GM19324 (cell line): Measurements from ENCODE around the gene THBD.

ENCODE experiments used
- ATAC-seq: cut with Tn5 transposase; IDR thresholded peaks from one replicate; pipeline ENCODE4 v1.9.1; 2021; ENCODE audit warnings: mild to moderate bottlenecking, moderate library complexity; ENCODE audit not compliant: unreplicated experiment, low FRiP score

Gene THBD

DNA sequence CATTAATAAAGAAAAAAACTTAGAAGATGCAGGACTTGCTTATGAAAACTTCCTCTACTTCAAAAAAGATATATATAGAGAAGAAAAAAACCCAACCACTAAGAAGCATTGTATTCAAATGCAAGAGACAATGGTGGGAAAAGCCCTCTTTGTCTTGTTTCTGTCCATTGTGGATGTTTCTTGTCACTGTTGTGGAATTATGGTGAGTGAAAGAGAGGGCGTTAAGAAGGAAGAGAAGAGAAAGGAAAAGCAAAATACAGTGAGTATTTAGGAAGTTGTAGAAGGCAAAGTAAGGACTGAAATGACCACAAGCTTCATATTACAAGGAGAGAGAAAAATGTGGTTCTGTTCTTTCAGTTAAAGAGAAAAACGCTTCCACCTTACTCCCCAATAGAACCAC lies 14.1 kb upstream of the THBD start:
- ATAC-seq, result no peak

DNA sequence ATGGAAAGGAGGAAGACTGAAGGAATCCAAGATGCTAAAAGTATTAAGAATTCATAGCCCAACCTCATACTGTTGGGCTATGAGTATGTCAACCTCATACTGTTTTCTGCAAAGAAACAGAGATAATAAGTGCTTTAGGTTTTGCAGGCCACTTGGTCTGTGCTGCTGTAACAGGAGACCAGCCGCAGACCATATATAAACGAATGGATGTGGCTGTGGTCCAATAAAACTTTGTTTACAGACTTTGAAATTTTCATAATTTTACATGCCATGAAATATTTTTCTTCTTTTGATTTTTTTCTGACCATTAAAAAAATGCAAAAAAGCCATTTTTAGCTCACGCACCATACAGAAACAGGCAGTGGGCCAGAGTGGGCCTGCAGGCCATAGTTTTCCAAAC lies 13.7 kb upstream of the THBD start:
- no peak for ATAC-seq

DNA sequence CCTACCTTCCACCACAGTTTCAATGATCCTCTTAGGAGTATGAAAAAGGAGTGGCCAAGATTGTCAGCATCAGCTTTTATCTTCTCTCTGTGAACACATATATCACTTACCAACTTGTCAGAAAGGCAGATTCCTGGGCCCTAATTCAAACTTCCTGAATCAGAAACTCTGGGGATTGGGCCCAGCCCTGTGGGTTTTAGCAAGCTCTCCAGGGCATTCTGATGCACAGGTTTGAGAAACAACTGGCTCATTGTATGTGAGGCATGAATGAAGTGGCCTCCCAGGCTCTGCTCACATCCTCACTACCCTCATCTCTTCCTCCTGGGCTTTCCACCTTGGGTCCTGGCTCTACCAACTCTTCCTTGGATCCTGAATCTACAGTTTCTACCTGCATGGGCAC lies 13.2 kb upstream of the THBD start:
- no peak for ATAC-seq

DNA sequence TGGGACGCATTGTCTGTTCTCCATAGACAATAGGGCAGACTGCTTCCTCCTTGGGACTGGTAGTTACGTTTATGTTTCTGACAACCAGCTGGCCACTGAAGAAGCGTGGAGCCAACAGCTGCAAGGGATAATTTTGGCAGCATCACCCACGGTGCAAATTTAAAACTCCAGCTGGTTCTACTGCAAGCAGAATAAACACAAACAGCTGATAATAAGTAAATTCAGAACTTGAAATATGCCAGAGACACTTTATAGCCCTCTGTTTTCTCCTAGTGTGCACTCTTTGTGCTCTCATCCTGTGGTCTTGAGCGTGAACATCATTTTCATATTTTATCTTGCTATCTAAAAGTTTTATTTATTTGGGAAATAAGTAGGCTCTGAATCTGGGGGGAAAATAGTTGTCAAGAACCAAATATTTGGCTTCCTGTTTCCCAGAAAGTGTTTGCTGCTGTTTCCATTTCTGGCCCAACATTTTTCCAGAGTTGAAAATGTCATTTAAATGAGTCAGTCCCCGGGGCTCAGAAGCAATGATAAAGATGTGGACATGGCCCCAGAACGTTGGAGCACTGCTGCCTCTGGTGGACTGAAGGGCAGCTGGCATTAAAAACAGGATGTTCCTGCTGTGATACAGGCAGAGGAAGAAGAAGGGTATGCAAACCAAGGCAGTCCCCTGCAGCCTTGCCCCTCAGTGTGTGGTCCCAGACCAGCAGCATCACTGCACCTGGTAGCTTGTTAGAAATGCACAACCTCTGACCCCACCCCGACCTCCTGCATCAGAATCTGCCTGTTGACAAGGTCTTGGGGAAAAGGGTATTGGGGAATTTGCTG lies 12.5 kb upstream of the THBD start:
- no peak for ATAC-seq

DNA sequence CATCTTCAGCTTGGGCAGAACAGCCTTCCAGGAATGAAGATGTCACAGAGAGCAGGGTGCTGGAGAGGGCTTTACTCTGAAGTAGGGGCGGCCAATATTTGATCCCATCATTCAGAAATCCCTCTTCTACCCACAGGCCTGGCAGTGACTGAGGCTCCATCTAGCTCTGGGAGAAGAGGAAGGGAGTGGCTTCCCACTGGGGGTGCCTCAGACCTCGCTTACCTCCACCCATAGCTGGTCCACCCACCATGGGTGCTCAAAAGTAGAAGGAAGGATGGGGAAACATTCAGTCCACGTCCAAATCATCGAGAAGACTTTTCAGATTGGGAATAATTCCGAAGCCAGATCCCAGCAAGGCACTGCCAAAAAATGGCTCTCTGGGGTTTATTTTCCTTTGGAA lies 11.8 kb upstream of the THBD start:
- no peak for ATAC-seq

DNA sequence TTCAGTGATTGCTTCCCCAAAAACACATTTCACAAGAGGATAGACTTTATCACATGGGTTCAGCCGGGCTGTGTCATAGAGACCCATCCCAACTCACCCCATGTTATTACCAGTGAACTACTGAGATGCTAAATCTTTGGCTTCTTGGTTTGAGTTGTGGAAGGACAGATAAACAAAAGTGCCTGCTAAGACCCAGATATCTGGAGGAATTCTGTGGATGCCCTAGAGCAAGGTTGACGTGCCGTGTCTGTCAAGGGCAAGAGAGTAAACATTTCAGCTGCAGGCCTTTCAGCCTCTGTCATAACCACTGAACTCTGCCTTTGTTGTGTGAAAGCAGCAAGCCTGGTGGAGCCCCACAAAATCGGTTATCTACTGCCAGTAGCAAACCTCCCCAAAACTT lies 11.2 kb upstream of the THBD start:
- no peak for ATAC-seq

DNA sequence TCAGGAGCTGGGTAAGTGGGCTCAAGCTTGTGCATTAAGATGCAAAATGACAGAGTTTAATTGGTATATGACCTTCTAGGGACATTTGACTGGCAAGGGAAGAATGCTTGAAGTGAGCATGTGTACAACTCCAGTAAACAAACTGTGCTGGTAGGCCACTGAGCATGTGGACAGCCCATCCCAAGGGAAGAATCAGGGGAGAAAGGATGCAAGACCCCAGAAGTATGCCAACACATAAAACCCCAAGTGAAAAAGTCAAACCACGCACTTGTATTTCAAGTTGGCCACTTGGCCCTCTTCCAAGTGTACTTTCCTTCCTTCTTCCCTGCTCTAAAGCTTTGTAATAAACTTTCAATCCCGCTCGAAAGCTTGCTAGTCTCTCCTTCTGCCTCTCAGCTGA lies 10.4 kb upstream of the THBD start:
- no peak for ATAC-seq

DNA sequence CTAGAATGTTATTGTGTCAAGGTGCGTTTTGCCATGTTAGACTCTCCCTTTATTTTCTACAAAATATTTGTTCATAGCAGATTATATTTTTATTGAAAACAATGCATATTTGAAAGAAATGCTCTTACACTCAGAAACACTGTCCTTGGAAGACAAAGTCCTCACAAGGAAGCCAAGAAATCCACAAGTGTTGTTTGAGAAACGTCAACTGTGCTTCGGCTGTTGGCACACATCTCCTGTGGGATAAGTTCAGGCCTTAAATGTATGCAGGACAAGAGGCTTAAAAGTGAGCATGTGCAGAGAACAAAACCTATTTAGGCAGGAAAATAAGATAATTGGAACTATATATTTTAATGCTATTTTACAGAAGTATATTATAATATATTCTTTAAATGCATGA lies 9.5 kb upstream of the THBD start:
- ATAC-seq, result no peak

DNA sequence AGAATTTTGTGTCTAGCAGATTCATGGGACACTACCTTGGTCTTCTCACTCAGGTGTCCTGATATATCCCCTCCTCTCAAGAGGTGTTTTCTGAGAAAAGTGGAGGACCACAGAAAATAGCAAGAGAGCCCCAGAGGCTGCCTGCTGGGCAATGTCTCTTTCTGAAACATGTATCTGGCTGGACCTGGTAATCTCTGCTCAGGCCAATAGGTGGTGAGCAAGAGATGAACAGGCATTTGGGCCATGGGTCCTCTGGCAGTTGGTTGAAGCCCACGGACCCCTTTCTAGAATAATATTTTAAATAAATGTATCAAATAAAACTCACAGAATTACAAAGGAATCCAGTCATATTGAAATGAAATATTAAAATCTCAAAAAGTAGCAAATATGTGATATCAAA lies 8.8 kb upstream of the THBD start:
- no peak for ATAC-seq

DNA sequence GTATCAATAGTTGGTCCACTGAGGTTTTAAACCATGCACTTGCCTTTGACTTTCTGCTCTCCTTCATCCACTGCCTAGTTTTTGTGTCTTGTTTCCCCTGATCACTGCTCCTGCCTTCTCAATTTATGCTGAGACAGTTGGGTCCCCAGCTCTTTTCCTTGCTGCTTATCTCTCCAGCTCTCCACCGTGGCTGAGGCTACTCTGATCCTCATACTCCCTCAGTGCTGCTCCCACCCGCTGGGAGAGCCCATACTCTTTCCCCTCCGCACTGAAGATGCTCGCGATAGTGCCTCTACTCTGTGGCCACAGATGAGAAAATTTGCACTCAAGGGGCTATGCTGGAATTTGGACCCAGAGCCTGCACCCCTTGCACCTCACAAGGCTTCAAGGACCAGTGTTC lies 3.4 kb upstream of the THBD start:
- no peak for ATAC-seq

DNA sequence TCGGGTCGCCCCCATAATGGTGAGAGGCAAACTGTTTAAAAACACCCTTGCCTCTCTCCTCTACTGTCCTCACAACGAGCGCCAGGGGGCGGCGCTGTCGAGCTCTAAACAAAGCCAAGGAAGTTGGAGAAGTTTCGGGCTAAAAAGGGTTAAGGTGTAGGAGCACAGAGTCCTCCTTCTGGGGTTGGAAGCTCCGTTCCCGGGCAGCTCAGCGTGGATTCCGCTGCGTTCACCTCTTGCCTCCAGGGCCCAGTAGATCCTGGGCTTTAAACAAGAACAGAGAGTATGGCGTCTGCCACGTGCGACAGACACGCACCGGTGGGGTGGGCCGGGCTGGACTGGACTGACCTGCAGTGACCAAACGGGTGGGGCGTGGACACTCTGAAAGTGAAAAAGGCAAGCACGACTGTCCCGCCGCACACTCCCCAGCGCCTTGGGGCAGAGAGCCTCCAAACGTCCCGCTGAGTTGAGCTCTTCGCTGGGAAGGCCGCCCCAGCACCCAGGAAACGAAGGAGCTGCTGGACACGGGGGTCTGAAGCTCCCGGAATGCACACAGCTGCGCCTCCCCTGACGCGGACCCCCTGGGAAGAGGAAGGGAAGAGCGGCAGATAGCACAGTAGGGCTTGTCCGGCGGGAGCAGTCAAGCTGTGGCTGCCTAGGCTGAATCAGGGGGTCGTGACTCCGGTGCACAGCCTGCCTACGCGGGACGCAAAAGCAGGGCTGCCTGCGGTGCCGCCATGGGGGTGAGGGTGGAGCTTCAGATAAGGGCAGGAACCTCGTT lies 1.6 kb upstream of the THBD start:
- no peak for ATAC-seq

DNA sequence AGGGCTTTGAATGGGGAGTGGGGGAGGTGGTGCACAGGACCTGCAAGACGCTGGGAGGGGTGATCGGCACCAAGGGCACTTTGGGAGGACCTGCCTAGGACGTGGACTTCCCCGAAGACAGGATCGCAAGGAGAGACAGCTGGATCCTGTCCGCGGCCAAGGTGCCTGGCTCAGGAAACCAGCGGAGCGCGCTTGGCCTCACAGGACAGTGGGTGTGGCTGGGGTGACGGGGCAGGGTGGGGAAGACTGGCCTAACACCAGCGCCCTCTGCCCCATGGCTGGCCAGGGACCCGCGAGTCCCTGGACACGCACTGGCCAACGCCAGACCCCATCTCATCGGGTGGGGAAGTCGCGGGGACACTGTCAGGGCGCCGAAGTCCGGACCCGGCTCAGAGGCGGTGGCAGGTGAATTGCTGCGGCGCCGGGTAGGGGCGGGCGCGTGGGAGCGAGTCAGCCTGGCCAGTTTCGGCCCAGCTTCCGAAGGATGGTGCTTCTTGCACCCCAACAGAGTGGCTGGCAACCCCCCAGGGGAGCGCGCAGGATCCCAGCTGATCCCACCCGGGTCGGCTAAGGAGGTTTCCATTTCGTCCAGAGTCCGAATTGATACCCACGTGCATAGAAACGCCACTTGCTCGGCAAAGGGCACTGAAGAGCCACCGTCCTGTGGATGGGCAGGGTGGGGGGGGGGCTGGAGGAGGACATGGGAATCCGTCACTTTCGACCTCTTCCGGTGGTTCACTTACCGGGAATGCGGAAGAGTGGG lies 785 bp upstream of the THBD start:
- ATAC-seq, result no peak

DNA sequence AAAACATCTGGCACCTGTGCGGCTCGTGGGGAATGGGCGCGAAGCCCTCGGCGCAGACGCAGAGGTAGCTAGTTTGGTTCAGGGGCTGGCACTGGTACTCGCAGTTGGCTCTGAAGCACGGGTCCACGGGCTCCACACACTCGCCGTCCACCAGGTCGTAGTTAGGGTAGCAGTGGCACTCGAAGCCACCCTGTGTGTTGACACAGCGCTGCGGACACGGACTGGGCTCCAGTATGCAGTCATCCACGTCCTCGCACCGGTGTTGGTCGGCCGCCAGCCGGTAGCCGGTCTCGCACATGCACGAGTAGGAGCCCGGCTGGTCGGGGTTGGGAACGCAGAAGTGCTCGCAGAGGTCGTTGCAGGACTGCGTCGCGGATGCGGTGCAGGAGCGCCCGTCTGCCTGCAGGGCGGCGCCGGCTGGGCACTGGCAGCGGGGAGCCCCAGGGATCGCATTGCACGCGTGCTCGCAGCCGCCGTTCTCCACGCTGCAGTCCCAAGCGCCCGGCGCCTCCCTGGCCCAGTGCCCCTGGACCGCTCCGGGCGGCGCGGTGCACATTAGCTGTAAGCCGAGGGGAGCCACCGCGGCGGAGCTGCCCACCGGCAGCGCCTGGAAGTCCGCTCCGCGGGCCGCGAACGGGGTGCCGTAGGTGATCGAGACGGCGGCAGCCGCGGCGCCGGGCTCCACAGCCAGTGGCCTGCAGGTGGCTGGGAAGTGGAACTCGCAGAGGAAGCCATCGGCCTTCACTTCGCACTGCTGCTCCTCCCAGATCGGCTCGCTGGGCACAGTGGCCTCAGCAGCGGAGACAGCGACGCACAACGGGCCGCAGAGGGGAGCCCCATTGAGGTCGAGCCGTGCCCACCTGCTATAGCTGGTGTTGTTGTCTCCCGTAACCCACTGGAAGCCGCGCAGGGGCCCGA lies 930 bp downstream of the THBD start:
- no peak for ATAC-seq

DNA sequence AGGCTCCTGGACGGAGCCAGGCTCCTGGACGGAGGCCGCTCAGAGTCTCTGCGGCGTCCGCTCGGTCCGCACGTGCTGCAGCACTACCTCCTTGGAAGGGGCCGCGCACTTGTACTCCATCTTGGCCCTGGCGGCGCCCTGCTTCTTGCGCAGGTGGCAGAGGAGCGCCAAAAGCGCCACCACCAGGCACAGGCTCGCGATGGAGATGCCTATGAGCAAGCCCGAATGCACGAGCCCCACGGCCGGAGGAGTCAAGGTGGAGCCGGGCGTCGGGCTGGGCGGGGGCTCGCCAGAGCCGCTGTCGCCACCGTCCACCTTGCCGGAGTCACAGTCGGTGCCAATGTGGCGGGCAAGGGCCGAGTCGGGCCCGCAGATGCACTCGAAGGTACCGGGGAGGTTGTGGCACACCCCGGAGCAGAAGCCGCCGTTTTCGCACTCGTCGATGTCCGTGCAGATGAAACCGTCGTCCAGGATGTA lies 1.7 kb downstream of the THBD start:
- no peak for ATAC-seq

DNA sequence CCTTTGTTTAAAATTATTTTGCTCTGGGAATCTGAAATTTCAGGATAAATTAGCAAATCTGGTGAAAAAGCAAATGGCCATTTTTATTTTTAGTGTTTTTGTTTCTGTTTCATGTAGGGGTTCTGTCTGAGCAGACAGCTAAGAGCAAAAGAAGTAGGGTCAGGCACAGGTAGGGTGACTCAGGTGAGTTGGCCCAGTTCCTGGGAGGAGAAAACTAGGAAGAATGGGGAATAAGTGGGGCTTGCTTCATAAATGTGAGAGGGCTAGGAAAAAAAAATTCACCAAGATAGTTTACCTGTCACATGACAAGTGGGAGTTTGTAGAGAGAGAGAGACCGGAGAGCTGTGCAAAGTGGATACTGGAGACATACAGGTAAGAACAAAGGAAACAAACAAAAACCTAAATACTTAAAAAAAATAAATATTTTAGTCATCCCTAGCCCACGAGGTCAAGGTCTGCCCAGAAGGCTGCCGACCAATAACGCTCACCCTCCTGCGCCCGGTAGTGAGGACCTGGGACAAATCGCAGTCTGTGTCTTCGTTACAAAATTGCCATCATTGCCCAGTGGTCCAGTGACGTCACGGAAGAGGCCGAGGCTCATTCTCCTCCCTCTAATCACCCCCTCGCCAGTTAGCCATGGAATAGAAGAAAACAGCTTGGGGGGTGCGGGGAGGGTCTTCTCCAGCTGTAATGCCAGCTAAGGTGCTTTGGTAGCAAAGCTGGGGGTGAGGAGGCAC lies 2.3 kb downstream of the THBD start:
- no peak for ATAC-seq

DNA sequence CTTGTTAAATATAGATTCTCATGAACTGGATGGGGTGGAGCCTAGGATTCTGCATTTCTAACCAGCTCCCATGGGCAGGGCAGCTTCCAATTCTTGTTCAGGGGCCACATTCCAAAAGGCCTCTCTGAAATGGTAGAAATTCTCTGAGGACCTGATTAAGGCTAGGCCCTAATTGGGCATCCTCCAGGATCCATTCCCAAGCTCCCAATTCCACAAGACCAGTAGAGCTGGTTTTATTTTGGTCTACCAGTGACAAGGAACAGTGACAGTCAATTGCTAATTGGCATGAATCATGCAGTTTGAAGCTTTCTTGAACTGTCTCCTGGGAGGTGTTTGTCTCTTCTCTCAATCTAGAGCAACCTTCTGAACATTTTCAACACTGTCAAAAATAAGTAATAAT lies 3.0 kb downstream of the THBD start:
- ATAC-seq, result no peak

DNA sequence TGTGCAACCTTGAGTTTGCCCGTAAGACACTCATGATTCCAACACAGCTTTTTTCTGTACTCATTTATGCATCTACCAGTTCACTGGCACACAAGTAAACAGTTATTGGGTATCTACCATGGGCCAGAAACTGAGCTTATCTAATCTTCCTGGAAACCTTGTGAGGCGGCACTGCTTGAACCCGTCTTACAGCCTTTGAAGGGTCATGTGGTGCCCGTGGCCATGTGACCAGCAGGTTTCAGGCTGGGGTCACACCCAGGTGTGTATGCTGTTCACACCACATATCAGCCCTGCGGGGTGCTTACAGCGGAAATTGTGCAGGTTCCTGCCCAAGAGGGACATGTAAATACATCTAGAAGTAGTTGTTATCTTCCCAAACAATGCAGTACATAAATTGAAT lies 6.1 kb downstream of the THBD start:
- no peak for ATAC-seq

DNA sequence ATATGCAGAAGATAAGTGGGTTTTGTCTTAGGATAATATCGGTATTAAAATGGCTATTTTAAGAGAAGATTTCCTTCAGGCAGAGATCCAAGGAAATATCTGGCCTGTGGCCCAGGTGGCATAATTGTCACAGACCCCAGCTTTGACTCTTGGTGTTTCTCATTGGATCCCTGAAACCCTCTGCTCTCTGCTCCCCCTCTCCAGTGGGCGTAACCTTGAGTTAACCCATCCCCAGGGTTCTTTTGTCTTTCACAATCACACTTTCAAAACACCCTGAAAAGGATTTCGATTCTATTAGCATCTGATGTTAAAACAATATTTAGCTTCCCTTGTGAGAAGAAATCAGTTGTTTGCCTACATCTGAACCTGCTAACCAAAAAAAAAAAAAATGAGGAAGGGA lies 7.2 kb downstream of the THBD start:
- ATAC-seq, result no peak

DNA sequence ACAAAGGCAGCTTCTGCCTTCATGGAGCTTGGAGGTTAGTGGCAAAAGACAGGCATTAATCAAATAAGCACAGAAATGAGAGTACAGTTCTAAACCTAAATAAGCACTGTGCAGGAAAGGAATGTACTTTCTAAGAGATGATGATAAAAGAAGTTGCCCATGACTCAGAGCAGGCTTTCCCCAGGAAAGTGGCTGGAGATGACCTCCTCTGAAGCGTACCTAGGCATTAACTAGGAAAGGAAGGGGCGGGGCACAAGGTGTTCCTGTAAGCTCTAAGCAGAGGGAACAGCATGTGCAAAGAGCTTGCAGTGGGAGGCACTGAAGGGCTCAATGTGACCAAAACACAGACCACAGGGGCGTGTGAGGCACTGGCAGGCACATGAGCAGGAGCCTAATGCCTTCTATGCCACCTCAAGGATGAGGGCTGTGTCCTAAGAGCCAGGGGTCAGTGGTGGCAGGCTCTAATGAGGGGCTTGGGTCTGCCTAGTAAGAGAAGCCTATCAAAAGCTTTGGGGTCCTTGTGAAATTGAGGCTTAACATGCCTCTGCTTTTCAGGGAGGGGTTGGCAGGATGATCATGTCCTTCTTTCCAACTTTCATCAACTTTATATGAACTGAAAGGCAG lies 9.5 kb downstream of the THBD start:
- ATAC-seq, result no peak
